SK-N-SH (cell line): ENCODE measurements around the gene GMPR.

Experiments used
- CTCF ChIP-seq: fragments of 200-600 bp; sonication (generic); IDR thresholded peaks from 2 replicates; pipeline ENCODE4 v1.6.1; 2017; ENCODE audit warnings: antibody characterized with exemption, mild to moderate bottlenecking, moderate library complexity
- GATA2 ChIP-seq: sonication (generic); formaldehyde crosslinking; IDR thresholded peaks from 2 replicates; pipeline ENCODE4 v1.5.0; 2020; ENCODE audit warnings: mild to moderate bottlenecking, missing genetic modification reagents
- MEF2A ChIP-seq: IDR thresholded peaks from 2 replicates; pipeline ENCODE4 v1.4.0; 2012; ENCODE audit warnings: low read depth, borderline replicate concordance
- POLR2AphosphoS5 ChIP-seq: IDR thresholded peaks from 2 replicates; pipeline ENCODE4 v1.6.1; 2012; ENCODE audit warnings: low read depth, low read length
- REST ChIP-seq: IDR thresholded peaks from 2 replicates; pipeline ENCODE4 v1.6.1; 2012; ENCODE audit warnings: mild to moderate bottlenecking, low read depth, low read length, moderate library complexity
- SMC3 ChIP-seq: IDR thresholded peaks from 2 replicates; pipeline ENCODE4 v1.6.1; 2012; ENCODE audit warnings: low read depth, low read length, improper control_type of control experiment

GRCh38 chr6:16272201-16272600 lies 33.8 kb downstream of the GMPR start:
- TF ChIP-seq CTCF: no peak
- no peak for TF ChIP-seq REST
- no peak for TF ChIP-seq SMC3
- TF ChIP-seq POLR2AphosphoS5: no peak
- no peak for TF ChIP-seq MEF2A
- TF ChIP-seq GATA2: no peak
